Ishikawa (cell line): Measurements from ENCODE around the gene TSPAN5.

Source experiments
- CEBPB ChIP-seq: IDR thresholded peaks from 2 replicates; pipeline ENCODE4 v1.6.1; 2012
- CREB1 ChIP-seq: IDR thresholded peaks from 2 replicates; pipeline ENCODE4 v1.6.1; 2012; ENCODE audit warnings: low read depth
- EGR1 ChIP-seq: IDR thresholded peaks from 2 replicates; pipeline ENCODE4 v1.6.1; 2012
- EP300 ChIP-seq: IDR thresholded peaks from 2 replicates; pipeline ENCODE4 v1.6.1; 2012; ENCODE audit warnings: borderline replicate concordance
- FOXM1 ChIP-seq: IDR thresholded peaks from 2 replicates; pipeline ENCODE4 v1.6.1; 2012; ENCODE audit warnings: low read depth, borderline replicate concordance
- MAX ChIP-seq: IDR thresholded peaks from 2 replicates; pipeline ENCODE4 v1.6.1; 2012
- NFIC ChIP-seq: IDR thresholded peaks from 2 replicates; pipeline ENCODE4 v1.6.1; 2012
- RAD21 ChIP-seq: IDR thresholded peaks from 2 replicates; pipeline ENCODE4 v1.6.1; 2012; ENCODE audit warnings: low read depth
- TAF1 ChIP-seq: IDR thresholded peaks from 2 replicates; pipeline ENCODE4 v1.6.1; 2012; ENCODE audit warnings: low read depth, mild to moderate bottlenecking
- TCF12 ChIP-seq: IDR thresholded peaks from 2 replicates; pipeline ENCODE4 v1.6.1; 2012; ENCODE audit warnings: low read depth
- TEAD4 ChIP-seq: IDR thresholded peaks from 2 replicates; pipeline ENCODE4 v1.6.1; 2012
- USF1 ChIP-seq: IDR thresholded peaks from 2 replicates; pipeline ENCODE4 v1.6.1; 2012
- YY1 ChIP-seq: IDR thresholded peaks from 2 replicates; pipeline ENCODE4 v1.6.1; 2012; ENCODE audit warnings: low read depth
- ZBTB7A ChIP-seq: IDR thresholded peaks from 2 replicates; pipeline ENCODE4 v1.6.1; 2012; ENCODE audit warnings: low read depth
- TF ChIP-seq, protein P1 (sequence below): IDR thresholded peaks from 2 replicates; pipeline ENCODE4 v1.6.1; 2012; ENCODE audit warnings: low read depth, mild to moderate bottlenecking

TSPAN5 gene

GRCh38 chr4:98641906-98642668 is 16.3 kb downstream of the TSPAN5 start:
- TF ChIP-seq CEBPB (no peak), YY1 (no peak), TAF1 (no peak), FOXM1 (no peak)

GRCh38 chr4:98641376-98641775 is 17.0 kb downstream of the TSPAN5 start:
- TF ChIP-seq, protein P1, sequence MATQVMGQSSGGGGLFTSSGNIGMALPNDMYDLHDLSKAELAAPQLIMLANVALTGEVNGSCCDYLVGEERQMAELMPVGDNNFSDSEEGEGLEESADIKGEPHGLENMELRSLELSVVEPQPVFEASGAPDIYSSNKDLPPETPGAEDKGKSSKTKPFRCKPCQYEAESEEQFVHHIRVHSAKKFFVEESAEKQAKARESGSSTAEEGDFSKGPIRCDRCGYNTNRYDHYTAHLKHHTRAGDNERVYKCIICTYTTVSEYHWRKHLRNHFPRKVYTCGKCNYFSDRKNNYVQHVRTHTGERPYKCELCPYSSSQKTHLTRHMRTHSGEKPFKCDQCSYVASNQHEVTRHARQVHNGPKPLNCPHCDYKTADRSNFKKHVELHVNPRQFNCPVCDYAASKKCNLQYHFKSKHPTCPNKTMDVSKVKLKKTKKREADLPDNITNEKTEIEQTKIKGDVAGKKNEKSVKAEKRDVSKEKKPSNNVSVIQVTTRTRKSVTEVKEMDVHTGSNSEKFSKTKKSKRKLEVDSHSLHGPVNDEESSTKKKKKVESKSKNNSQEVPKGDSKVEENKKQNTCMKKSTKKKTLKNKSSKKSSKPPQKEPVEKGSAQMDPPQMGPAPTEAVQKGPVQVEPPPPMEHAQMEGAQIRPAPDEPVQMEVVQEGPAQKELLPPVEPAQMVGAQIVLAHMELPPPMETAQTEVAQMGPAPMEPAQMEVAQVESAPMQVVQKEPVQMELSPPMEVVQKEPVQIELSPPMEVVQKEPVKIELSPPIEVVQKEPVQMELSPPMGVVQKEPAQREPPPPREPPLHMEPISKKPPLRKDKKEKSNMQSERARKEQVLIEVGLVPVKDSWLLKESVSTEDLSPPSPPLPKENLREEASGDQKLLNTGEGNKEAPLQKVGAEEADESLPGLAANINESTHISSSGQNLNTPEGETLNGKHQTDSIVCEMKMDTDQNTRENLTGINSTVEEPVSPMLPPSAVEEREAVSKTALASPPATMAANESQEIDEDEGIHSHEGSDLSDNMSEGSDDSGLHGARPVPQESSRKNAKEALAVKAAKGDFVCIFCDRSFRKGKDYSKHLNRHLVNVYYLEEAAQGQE = no peak
- no peak for TF ChIP-seq USF1
- no peak for TF ChIP-seq CREB1
- no peak for TF ChIP-seq YY1
- TF ChIP-seq EP300 = no peak
- TF ChIP-seq TCF12 = no peak
- TF ChIP-seq ZBTB7A = no peak
- TF ChIP-seq TEAD4 = no peak
- no peak for TF ChIP-seq RAD21
- no peak for TF ChIP-seq MAX

- TF ChIP-seq ZBTB7A = no peak
These were observed 18.9 kb downstream of the TSPAN5 start for GRCh38 chr4:98639523-98639922.

DNA sequence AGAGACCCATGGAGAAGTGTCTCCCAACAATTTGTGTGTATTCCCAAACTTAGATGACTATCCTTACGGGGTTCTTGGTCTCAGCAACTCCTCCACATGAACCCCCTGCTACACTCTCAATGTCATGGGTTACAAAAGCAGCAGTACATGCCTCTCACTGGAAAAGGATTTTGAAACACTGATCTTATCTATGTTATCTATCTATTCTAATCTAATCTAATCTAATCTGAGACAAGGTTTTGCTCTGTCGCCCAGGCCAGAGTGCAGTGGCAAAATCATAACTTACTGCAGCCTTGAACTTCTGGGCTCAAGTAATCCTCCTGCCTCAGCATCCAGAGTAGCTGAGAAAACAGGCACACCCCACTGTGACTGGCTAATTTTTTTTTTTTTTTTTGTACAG is 19.3 kb downstream of the TSPAN5 start:
- no peak for TF ChIP-seq EP300
- no peak for TF ChIP-seq TCF12
- no peak for TF ChIP-seq MAX
- TF ChIP-seq CEBPB = no peak
- no peak for TF ChIP-seq TEAD4
- no peak for TF ChIP-seq NFIC
- TF ChIP-seq ZBTB7A = no peak
- TF ChIP-seq EGR1 = no peak
- TF ChIP-seq YY1 = no peak
- TF ChIP-seq FOXM1 = no peak
- TF ChIP-seq, protein P1 = no peak
- no peak for TF ChIP-seq CREB1
- TF ChIP-seq USF1 = no peak
- no peak for TF ChIP-seq RAD21
- TF ChIP-seq TAF1 = no peak

DNA sequence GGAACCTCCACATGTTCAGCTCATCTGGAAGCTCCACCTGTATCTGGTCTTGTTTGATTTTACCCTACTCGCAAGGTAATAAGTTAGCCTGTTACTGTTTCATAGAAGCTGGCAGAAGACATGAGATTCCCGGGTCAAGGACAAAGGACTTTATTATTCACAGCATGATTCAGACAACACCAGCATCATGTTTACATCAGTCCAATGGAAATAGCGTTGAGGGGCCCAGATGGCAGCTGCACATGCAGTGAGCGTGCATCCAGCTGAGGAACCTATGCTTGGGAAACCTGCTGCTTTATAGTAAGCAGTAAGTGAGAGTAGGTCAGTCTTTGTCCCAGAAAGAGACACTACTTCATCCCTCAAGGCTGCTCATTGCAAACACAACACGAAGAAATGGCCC is 19.8 kb downstream of the TSPAN5 start:
- TF ChIP-seq TEAD4 (no peak), CREB1 (no peak), RAD21 (no peak), CEBPB (no peak), USF1 (no peak), YY1 (no peak), EP300 (no peak), MAX (no peak), EGR1 (no peak), TAF1 (no peak), NFIC (no peak), ZBTB7A (no peak)
- TF ChIP-seq, protein P1 = no peak
